HG03442 (cell line): ENCODE data around the gene MAGI2.

Experiments used
- ATAC-seq: cut with Tn5 transposase; IDR thresholded peaks from one replicate; pipeline ENCODE4 v1.9.1; 2021; ENCODE audit warnings: mild to moderate bottlenecking, moderate library complexity; ENCODE audit not compliant: unreplicated experiment

Gene MAGI2

DNA sequence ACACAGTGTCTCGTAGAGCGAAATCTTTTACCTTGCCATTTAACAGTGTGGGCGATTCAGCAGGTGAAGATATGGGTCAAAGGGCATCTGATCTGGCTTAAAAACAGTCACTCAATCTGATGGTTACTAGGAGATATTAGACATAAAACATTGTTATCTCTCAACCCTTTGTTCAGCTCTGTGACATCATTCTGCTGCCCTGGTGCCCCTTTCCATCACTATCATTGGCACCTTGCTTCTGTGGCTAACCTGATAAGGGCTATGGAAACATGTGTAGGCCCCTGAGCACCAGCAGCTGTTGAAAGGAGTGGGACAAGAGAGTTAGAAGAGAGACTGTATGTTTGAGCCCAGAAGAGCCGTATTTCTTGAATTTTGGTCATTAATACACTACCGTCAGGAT lies 1004.6 kb downstream of the MAGI2 start:
- ATAC-seq = no peak

DNA sequence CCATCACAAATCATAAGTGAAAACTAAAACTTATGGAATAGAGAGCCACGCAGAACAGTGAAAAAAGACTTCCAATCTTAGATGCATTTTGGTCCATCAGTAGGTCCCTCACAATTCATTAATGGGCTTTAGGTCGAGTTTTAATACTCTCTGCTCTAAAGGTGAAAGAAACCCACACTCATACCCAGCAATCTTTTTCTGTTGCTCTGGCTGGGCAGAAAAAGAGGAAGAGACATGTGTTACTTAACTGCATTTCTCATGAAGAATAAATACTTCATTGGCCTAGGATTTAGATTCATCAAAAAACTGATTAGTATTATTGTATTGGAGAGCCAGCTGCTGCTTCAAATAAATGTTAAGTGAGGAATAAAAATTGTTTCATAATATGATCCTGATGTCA lies 1009.2 kb downstream of the MAGI2 start:
- ATAC-seq = no peak

DNA sequence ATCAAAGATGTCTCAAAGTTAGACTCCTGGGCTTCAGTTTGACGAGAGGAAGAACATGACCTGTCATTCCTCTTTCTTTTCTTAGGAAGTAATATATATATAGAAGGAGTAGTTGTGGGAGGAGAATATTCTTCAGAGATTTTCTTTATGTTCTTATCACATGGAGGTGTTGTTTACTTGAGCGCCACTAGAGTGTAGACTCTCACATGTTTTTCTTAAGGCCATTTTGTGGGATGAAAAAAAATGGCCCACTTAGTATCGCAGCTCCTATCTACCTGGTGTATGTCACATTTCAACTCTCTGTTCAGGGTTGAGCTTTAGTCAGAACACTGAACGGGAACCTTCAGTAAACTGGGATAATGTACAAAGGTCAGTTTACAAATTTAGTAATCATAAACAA lies 1009.7 kb downstream of the MAGI2 start:
- no peak for ATAC-seq

DNA sequence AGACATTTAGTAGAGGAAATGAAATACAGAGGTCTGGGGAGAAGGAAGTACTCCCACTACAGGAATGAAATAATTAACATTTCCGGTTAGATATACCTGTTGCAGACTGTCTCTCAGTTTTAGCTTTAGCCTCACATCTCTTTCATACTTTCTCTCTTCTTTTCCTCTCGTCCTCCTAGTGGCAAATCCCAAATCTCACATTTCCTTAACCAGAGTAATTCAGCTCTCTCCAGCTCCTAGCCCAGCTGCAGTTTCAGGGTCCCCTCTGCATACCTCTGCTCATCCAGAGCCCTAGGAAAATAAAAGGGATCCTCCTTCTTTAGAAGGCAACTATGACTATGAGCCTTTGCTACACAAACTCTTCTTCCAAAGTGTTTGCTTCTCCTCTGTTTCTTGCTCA lies 1011.7 kb downstream of the MAGI2 start:
- ATAC-seq = no peak

DNA sequence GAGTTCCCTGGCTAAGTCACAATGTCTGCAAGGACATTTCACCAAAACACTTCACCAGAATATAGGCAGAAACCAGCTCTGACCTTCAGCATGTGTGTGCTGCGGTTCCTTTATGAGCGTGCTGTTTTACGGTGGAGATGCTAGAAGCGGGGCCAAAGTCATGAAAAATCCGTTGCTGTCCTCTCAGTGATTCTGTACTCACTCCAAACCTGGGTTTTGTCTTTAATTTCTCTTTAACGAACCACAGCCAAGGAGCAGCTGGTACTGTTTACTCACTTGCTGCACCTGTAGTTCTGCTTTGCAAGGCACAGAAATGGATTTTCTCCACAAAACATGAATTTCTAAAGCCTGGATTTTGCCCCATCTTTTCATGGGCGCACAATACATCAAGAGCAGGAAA lies 1015.0 kb downstream of the MAGI2 start:
- no peak for ATAC-seq

DNA sequence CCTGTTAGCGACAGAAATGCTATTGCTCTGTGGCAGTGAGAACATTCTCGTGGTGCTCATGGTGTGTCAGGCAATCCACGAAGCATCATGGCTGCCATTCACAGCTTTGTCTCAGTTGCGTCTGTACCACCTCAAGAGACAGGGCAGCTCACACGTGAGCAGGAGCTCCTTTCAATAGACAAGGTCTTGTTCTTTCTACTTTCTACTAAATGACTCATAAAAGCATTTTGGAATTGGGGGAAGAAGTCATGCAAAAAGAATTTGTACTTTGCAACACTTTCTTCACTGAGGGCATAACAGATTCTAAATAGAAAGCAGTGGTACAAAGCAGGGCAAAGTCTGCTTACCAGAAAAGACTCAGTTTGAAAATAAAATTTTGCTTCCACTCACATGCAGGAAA lies 1016.3 kb downstream of the MAGI2 start:
- ATAC-seq = no peak

DNA sequence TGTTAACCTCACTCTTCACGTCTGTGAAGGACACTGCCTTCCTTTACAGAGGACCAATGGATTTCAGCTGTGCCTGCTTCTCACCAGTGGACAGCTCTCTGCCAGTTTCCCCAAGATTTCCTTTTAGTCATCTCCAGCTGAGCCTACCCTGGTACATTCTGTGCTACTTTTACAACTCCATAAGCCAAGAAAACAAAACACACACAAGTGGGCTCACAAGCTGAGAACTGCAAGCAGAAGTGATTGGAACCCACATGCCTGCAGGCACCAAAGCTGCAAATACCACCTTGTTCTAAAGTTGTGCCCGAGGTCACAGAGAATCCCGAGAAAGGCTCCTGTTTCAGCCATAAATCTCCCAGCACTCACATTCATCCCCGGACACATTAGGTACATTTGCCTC lies 1018.1 kb downstream of the MAGI2 start:
- ATAC-seq = no peak

DNA sequence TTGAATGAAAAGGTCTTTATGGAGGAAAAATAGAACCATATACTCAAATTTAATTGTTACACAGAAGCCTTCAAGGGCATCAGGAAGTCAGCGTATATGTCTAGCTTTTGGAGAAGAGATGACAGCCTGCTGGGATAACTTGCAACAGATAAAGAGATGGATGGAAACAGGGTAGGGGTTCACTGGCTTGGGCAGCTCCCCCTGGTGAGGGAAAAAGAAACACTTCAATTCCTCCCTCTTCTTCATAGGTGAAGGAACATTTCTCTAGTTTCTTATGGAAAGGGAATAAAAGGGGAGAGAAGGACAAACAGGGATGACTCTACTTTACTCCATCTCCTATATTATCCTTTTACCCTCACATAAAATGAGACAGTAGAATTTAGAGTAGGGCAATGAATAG lies 1019.2 kb downstream of the MAGI2 start:
- ATAC-seq = no peak

DNA sequence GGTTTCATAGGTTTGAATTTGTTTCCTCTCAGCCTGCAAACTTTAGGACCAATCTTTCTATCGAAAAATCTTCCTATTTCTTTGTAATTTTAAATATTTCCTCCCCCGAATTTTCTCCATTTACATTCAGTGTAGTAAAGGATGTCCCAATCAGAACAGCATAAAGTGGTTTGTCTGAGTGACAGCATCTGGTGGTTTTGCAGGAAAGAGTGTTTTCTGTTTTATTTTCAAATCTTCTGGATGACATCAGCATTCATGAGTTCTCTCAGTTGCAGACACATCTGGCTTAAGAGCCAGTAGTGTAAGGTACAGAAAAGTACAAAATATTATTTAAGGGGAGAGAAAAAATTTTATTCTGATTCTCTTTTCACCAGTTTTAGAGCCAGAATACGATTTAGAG lies 1020.0 kb downstream of the MAGI2 start:
- ATAC-seq = no peak

DNA sequence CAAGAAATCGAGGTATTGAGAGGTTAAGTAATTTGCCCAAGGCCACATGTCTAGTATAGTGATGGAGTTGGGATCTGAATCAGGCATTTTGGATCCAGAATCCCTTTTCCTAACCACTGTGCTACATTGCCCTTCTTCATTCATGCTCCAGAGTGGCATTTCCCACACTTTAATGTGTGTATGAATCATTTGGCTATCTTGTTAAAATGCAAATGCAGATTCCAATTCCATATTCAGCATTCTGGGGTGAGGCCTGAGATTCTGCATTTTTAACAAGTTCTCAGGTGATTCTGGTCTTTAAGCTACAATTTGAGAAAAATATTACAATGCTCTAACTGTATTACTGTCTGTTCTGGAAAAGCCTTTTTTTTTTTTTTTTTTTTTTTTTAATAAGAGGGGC lies 1023.6 kb downstream of the MAGI2 start:
- no peak for ATAC-seq

DNA sequence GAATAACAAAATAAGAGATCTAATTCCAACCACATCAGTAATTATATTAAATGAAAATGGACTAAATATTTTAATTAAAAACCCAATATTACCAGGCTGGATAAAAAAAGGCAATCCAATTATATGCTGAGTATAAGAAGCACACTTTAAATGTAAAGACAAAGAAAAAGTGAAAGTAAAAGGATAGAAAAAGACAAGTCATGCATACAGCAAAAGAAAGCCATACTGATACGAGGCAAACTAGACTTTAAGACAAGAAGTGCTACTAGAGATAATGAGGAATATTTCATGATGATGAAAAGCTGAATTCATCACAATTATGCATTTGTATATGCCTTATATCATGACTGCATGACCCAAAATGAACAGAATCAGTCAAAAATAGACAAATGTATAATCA lies 1026.3 kb downstream of the MAGI2 start:
- no peak for ATAC-seq

DNA sequence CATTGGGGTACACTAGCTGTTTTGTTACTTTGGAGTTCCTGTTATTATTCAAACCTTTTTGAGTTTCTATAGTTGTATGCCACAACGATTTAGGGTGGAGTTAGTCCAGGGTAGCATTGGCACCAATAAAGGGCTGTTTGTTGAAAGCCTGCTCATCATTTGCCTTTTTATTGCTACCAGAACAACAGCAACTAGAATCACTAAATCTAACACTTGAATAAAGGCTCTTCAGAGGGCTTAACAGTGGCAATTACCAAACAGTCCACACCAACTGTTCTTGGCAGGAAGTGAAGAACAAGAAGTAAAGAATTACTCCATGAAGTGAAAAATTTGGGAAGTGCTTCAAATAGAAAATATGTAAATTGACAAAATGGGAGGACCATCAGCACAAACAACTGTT lies 1033.5 kb downstream of the MAGI2 start:
- no peak for ATAC-seq

DNA sequence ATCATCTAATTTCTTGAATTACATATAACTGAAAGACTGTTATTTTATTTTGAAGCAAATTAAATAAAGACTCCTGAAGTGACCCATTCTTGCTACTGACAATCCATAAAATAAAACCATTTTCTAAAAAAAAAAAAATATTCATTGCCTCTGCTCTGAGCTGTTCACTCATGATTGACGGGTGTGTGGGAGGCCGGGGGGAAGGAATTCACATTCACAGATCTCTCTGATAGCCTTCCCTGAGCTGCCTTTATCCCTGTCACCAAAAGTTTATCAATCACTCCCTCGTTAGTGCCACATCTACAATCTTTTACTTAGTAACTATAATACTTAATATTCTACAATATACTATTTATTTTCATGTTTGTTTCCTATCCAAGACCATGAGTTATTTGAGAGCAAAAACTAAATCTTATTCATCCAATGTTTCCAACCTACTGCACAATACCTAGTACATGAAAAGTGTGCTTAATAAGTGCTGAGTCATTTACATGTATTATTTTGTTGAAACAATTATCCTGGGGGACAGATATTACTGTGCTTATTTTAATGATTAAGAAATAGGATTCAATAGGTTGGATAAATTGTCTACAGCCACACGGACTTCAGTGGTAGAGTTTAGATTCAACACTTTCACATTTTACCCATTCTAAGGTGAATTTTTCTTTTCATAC lies 1036.2 kb downstream of the MAGI2 start:
- no peak for ATAC-seq

DNA sequence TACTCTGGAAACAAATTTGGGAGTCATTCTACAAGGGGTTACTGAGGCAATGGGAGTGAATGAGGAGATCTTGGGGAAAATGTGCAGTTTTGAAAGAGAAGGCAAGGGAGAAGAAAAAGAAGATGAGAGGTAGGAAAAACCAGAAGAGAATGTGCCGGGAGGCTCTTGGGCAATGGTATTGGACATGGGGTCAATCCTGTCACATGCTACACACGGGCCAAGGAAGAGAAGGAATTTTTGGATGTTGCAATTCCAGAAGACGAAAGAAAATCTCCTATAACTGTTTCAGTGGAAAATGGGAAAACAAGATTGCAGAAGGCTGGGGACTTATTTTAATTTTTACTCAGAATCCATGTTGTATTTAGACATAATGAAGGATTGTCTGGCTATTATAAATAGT lies 1039.9 kb downstream of the MAGI2 start:
- no peak for ATAC-seq

DNA sequence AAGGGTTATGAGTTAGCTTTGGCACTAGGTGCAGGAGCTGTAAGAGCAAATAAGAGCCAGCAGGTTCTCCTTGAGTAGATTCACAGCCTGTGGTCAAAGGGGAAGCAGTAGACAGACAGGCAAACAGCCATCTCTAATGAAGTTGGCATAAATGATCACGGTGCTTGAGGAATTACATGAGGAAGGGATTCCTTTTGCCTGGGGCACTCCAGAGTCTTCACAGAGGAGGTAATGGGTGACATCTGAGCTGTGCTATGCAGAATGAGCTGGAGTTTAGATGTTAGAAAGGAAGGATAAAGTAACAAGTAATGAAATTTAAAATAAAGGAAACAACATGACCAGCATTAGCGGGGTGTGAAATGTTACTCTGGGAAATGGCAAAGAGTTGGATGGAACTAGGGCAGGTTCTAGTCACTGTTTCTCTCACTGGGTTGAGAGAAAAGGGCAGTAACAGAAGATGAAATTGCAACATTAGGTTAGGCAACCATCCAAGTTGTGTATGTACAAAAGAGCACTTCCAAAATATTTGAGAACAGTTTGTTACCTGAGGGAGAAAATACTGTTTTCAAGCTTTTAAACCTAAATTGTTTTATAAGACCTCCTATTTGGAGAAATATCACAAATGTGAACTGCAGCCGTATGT lies 1041.1 kb downstream of the MAGI2 start:
- ATAC-seq = no peak

DNA sequence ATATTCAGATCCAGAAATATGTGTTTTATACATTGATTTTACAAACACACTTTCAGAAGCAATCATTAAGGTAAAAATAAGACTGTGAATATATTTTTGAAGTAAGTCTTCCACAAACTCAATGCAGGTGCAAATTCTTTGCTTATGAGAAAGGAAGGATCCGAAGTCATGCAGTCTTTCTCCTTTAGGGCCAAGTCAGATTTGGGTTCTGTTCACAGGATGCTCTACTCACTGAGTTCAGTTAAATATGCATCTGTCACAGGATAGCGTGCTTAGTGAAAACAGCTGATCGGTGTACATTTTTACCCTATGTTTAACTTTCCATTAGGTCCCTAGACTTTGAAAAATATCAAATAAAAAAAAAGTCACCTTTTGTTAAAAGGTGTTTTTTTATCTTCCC lies 1046.4 kb downstream of the MAGI2 start:
- ATAC-seq = no peak

DNA sequence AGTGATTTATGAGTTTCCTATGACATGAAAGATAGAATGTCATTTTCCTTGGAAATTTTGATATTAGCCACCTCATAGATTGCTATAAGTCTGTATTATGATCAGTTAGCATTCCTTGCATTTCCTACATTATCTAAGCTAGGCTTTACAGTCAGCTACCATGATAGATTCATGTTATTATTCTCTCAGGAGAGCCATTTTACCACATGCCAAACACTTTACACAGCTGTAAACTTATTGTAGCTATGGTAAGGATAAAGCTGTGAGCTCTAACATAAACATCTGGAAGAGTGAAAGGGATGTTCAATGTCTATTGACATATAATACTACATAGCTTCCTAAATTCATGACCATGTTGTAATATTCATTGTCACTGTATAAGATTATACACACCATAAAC lies 1046.9 kb downstream of the MAGI2 start:
- ATAC-seq = no peak

DNA sequence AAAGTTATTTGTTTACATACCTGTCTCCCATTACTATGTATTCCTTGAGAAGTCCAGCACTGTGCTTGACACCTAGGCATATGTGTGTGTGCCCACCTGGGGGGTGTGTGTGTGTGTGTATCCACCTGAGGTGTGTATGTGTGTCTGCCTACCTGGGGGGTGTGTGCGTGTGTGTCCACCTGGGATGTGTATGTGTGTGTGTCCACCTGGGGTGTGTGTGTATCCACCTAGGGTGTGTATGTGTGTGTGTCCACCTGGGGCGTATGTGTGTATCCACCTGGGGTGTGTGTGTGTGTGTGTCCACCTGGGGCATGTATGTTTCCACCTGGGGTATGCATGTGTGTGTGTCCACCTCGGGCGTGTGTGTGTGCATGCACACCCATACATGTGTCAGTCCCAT lies 1051.4 kb downstream of the MAGI2 start:
- no peak for ATAC-seq

DNA sequence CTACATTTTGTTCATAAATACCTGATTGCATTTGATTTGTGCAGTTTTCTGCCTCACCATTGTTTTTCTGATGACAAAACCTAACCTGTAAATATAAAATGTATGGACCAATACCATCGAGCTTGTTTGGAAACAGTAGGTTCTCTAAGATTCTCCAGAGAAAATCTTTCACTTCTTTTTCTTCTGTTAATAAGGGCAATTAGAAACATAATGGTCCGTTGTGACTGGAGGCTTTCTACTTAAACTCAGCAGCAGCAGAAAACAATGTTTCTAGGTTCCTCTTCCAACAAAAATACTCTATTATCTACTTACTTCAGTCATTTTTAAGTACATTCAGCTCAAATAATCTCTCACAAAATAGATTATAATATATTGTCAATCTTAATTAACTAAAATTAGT lies 1053.4 kb downstream of the MAGI2 start:
- ATAC-seq = no peak

DNA sequence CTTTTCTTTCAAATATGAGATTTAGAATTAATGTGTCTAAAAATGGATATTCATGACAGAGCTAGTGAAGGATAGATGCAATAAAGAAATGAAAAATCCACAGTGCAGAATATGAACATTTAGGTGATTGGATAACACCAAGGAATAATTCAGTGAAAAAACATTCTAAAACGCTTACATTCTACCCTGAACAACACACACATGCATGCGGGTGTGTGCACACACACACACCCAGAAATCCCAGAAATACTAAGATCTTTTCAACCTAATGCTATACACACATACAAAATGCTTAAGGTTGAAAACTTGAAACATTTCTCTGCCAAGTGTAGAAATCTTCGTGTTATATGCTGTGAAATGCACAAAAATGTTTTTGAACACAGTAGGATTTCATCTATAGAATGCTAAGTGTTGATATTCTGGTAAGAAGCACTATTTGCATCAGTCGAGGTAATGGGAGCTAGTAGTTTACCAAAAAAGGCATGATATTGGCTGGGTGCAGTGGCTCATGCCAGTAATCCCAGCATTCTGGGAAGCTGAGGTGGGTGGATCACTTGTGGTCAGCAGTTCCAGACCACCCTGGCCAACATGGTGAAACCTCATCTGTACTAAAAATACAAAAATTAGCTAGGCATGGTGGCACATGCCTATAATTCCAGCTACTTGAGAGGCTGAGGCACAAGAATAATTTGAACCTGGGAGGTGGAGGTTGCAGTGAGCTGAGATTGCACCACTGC lies 1054.3 kb downstream of the MAGI2 start:
- ATAC-seq = no peak

DNA sequence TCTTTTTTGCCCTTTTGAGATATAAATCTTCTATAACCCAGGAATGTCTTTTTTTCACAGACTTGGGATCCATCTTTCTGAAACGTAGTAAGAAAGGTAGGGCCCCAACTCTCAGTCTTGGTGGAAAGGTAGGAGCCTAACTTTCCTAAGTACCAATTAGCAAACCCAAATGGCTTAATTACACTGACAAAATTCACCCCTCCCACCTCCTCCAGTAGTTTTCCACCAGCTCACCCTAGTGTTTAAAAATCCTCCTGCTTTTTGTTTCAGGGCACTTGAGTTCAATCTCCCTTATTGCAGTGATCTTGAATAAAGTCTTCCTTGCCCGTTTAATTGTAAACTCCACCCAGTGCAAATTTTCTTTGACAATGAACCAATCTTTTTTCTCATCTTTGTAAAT lies 1054.9 kb downstream of the MAGI2 start:
- ATAC-seq = no peak

DNA sequence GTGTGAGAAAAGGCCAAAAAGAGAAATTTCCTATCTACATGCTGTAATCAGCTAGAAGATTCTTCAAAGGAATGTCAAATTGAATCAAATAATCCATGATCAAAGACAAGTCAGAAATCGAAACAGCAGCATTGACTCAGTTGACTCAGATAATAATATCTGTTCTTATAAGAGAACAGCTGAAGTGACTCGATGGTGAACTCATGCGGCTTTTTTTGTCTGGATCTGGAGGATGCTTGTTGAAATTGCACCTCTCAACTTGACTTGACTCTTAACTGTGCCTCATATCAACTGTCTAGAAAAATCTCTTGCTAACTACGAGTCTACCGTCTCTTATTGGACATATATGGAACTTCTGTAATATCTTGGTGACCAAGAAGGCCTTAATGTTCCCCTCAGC lies 1055.4 kb downstream of the MAGI2 start:
- no peak for ATAC-seq
